ENCODE measurements around the gene ARMC6.

DNA sequence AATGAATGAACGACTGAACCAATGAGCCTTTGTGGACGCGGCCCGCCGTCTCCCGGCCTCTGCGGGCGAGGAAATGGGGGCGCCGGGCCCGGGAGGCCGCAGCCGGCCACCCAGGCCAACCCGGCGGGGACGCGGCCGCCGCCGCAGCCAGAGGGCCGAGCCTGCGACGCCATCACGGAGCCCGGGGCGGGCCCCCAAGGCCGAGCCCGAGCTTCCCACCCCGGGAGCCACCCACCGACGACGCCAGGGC lies 302 bp upstream of the ARMC6 start:
- no peak for TF ChIP-seq CTCF (IDR thresholded peaks at IDR 0.05)
- no peak for TF ChIP-seq POLR2A (IDR thresholded peaks at IDR 0.05)
- TF ChIP-seq POLR2AphosphoS5 (IDR thresholded peaks at IDR 0.05) = no peak

Measured in sigmoid colon (tissue), 4 donors.